OCI-LY1 (cell line): ENCODE results near the gene SLC38A8.

ENCODE experiments used
- H2AFZ ChIP-seq: fragments of 200-600 bp; sonication (generic), shearing (Covaris generic); 2 replicates; pipeline ENCODE4 v1.6.0; 2014; ENCODE audit warnings: antibody characterized with exemption, mild to moderate bottlenecking, low read length
- H3F3A ChIP-seq: fragments of 200-600 bp; sonication (generic), shearing (Covaris generic); 2 replicates; pipeline ENCODE4 v1.6.0; 2014; ENCODE audit warnings: mild to moderate bottlenecking, antibody characterized with exemption, low read length, moderate library complexity; ENCODE audit not compliant: insufficient read depth
- H3K27ac ChIP-seq: fragments of 200-600 bp; sonication (generic); 2 replicates; pipeline ENCODE4 v1.5.1; 2014; ENCODE audit warnings: low read length, mixed run types, mild to moderate bottlenecking, low read depth; ENCODE audit not compliant: poor library complexity, severe bottlenecking
- H3K27me3 ChIP-seq: fragments of 200-600 bp; sonication (generic); 2 replicates; pipeline ENCODE4 v1.6.0; 2014; ENCODE audit warnings: antibody characterized with exemption, mild to moderate bottlenecking, low read length, moderate library complexity; ENCODE audit not compliant: insufficient read depth
- H3K36me3 ChIP-seq: fragments of 200-600 bp; sonication (generic); 2 replicates; pipeline ENCODE4 v1.6.1; 2014; ENCODE audit warnings: mild to moderate bottlenecking, antibody characterized with exemption, low read length, moderate library complexity, mixed read lengths; ENCODE audit not compliant: insufficient read depth
- H3K4me1 ChIP-seq: fragments of 200-600 bp; sonication (generic); 2 replicates; pipeline ENCODE4 v1.5.1; 2014; ENCODE audit warnings: mild to moderate bottlenecking, low read length, moderate library complexity; ENCODE audit not compliant: insufficient read depth, severe bottlenecking
- H3K4me2 ChIP-seq: fragments of 200-600 bp; sonication (generic), shearing (Covaris generic); 2 replicates; pipeline ENCODE4 v1.6.1; 2014; ENCODE audit warnings: low read length
- H3K4me3 ChIP-seq: fragments of 200-600 bp; sonication (generic); 2 replicates; pipeline ENCODE4 v1.5.1; 2014; ENCODE audit warnings: low read length, low read depth, mild to moderate bottlenecking, mixed read lengths; ENCODE audit not compliant: poor library complexity, severe bottlenecking
- H3K79me2 ChIP-seq: fragments of 200-600 bp; shearing (Covaris generic); 2 replicates; pipeline ENCODE4 v1.6.1; 2016; ENCODE audit warnings: mixed run types, low read length, mixed read lengths; ENCODE audit not compliant: insufficient read depth
- H3K9ac ChIP-seq: fragments of 200-600 bp; sonication (generic), shearing (Covaris generic); 2 replicates; pipeline ENCODE4 v1.6.1; 2014; ENCODE audit warnings: mild to moderate bottlenecking, low read length, mixed read lengths
- H3K9me2 ChIP-seq: fragments of 200-600 bp; sonication (generic), shearing (Covaris generic); 2 replicates; pipeline ENCODE4 v1.6.1; 2014; ENCODE audit warnings: low read depth, mild to moderate bottlenecking, low read length, mixed read lengths
- H3K9me3 ChIP-seq: fragments of 200-600 bp; shearing (Covaris generic); 2 replicates; pipeline ENCODE4 v1.6.1; 2014; ENCODE audit warnings: low read length, mixed read lengths
- H4K20me1 ChIP-seq: fragments of 200-600 bp; sonication (generic), shearing (Covaris generic); 2 replicates; pipeline ENCODE4 v1.6.0; 2016; ENCODE audit warnings: mild to moderate bottlenecking, low read length; ENCODE audit not compliant: insufficient read depth
- CTCF ChIP-seq: fragments of 200-600 bp; sonication (generic), shearing (Covaris generic); IDR thresholded peaks from 2 replicates; pipeline ENCODE4 v1.5.1; 2017; ENCODE audit warnings: mild to moderate bottlenecking, antibody characterized with exemption, low read length, moderate library complexity, mixed read lengths
- EZH2 ChIP-seq: fragments of 200-600 bp; sonication (generic), shearing (Covaris generic); IDR thresholded peaks from 2 replicates; pipeline ENCODE4 v1.8.0; 2017; ENCODE audit warnings: borderline replicate concordance, mixed run types, mild to moderate bottlenecking, antibody characterized with exemption, low read length, moderate library complexity, mixed read lengths

The SLC38A8 gene

GRCh38 chr16:84081446-84081989 is 38.9 kb upstream of the SLC38A8 start:
- Histone ChIP-seq H3K36me3 (peaks cover 86% of the 10 kb centered on the region), H3K9me3 (no peaks in the 10 kb centered on the region), H3K4me1 (peaks cover 18% of the 10 kb centered on the region), H4K20me1 (no peaks in the 10 kb centered on the region), H3K9me2 (no peaks in the 10 kb centered on the region), H3K4me3 (no peak overlapping the region), H3K4me2 (no peak overlapping the region), H3K79me2 (no peaks in the 10 kb centered on the region), H3K9ac (no peak overlapping the region), H2AFZ (no peak overlapping the region), H3F3A (no peaks in the 10 kb centered on the region), H3K27me3 (no peaks in the 10 kb centered on the region), H3K27ac (no peak overlapping the region)
- no peak for TF ChIP-seq CTCF
- TF ChIP-seq EZH2 = no peak

DNA sequence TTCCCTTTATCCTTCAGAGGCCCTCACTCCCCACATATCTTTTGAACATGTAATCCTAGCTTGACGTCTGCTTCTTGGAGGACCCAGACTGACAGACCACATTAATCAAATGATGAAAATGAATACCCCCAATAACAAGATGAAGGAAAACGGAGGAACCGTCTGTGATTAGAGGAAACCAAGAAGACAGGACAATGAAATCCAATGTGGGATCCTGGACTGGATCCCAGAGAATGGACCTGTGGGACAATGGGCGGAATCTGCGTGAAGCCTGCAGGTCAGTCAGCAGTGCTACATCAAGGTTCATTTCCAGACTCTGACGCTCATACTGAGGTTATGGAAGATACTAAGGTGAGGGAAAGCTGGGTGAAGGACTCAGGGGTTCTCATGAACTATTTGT is 38.2 kb upstream of the SLC38A8 start:
- TF ChIP-seq EZH2 (no peak), CTCF (no peak)
- no peaks in the 10 kb centered on the region for H3F3A ChIP-seq
- no peaks in the 10 kb centered on the region for H3K9me3 ChIP-seq
- no peak overlapping the region for H2AFZ ChIP-seq
- H3K27ac ChIP-seq = no peak overlapping the region
- no peak overlapping the region for H3K4me3 ChIP-seq
- no peaks in the 10 kb centered on the region for H3K9me2 ChIP-seq
- no peaks in the 10 kb centered on the region for H4K20me1 ChIP-seq
- H3K4me2 ChIP-seq = no peak overlapping the region
- no peaks in the 10 kb centered on the region for H3K27me3 ChIP-seq
- H3K79me2 ChIP-seq = no peaks in the 10 kb centered on the region
- peaks cover 81% of the 10 kb centered on the region for H3K36me3 ChIP-seq
- peaks cover 11% of the 10 kb centered on the region for H3K4me1 ChIP-seq
- H3K9ac ChIP-seq = no peak overlapping the region

DNA sequence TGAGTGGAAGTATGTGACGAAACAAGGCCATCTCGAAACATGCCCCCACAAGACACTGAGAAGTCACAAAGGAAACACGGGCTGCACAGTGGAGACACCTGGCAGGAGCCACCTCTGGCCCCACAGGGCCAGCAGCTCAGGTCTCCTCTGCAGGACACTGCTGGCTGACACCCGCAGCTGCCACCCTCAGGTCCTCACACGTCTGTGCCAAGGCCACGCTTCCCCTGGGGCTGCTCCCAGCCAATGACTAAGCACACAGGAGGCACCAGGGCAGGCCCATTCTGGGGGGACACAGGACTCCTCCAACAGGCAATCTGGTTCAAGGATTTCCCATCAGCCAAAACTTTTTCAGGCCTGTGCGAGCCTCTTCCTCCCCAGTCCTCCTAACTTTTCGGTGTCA is 37.8 kb upstream of the SLC38A8 start:
- Histone ChIP-seq H3K36me3 (peaks cover 85% of the 10 kb centered on the region), H3K4me1 (peaks cover 7% of the 10 kb centered on the region), H3K79me2 (no peaks in the 10 kb centered on the region), H3F3A (no peaks in the 10 kb centered on the region), H3K9me2 (no peaks in the 10 kb centered on the region), H3K4me3 (no peak overlapping the region), H3K9ac (no peak overlapping the region), H3K27ac (no peak overlapping the region), H4K20me1 (no peaks in the 10 kb centered on the region), H3K27me3 (no peaks in the 10 kb centered on the region), H3K4me2 (no peak overlapping the region), H2AFZ (no peak overlapping the region), H3K9me3 (no peaks in the 10 kb centered on the region)
- TF ChIP-seq CTCF = no peak
- TF ChIP-seq EZH2 = no peak
